HCT116 (cell line): ENCODE data around the gene CENPC. TPM values are rescaled to one million over a fixed set of nuclear protein-coding genes. Genes with fewer than 3 reads are reported as not detected.

Experiments used
- ATAC-seq: fragments of 200-7000 bp; cut with Tn5 transposase; 2 replicates; pipeline ENCODE4 v1.9.1; 2020; ENCODE audit warnings: mild to moderate bottlenecking, moderate library complexity
- BruUV-seq: library from RNA; stranded (reverse); fragments of 400-500 nt; replicated peaks from 2 replicates; lab custom pipeline; 2021; lab: Mats Ljungman, UMichigan
- CTCF ChIA-PET: fragments of 300-600 bp; sonication (Branson Sonifier 250); formaldehyde crosslinking; loops from one replicate; lab custom pipeline; 2021; ENCODE audit warnings: antibody characterized with exemption; lab: Charles Lee
- POLR2A ChIA-PET: fragments of 300-600, 350-600 bp; sonication (Branson Sonifier 250); formaldehyde crosslinking; loops from one replicate; lab custom pipeline; 2021; ENCODE audit warnings: antibody characterized with exemption; lab: Charles Lee
- RAD21 ChIA-PET, 2 experiments: fragments of 300-600 bp; sonication (Branson Sonifier 250); formaldehyde crosslinking; loops; one replicate each; lab custom pipeline; 2023; ENCODE audit warnings: low total read pairs in 2 of 2; ENCODE audit not compliant: uncharacterized antibody in 2 of 2, unreplicated experiment in 2 of 2, low non-redundant PET in 1 of 2; lab: Charles Lee
- DNase-seq: peaks from one replicate; pipeline ENCODE4 v3.0.0-alpha.2; 2010; ENCODE audit warnings: low read depth, low spot score
- H2AFZ ChIP-seq: fragments of 200-600 bp; shearing (Covaris generic), sonication (generic); 2 replicates; pipeline ENCODE4 v1.6.1; 2017; ENCODE audit warnings: low read depth, mixed run types, mixed read lengths, antibody characterized with exemption, low read length; ENCODE audit not compliant: poor library complexity, severe bottlenecking
- H3K27ac ChIP-seq: 2 replicates; pipeline ENCODE4 v1.5.1; 2012; ENCODE audit warnings: low read depth, low read length
- H3K27me3 ChIP-seq: fragments of 200-600 bp; sonication (generic); 2 replicates; pipeline ENCODE4 v1.6.1; 2016; ENCODE audit warnings: mixed run types, low read length, mixed read lengths; ENCODE audit not compliant: insufficient read depth
- H3K36me3 ChIP-seq, 2 experiments: fragments of 200-500 bp in 1 of 2; fragments of 200-600 bp in 1 of 2; sonication (Bioruptor generic) in 1 of 2; sonication (generic) in 1 of 2; 2 replicates each; pipeline versions ENCODE4 v1.5.1 to v1.6.1; 2014 to 2016; ENCODE audit warnings: low read length in 2 of 2, inconsistent platforms in 1 of 2, mixed read lengths in 1 of 2, mixed run types in 1 of 2; ENCODE audit not compliant: insufficient read depth in 2 of 2, control insufficient read depth in 1 of 2
- H3K4me1 ChIP-seq, 2 experiments: fragments of 200-600 bp in 1 of 2; sonication (generic) in 1 of 2; 2 replicates each; pipeline versions ENCODE4 v1.5.1 to v1.6.1; 2012 to 2017; ENCODE audit warnings: low read length in 2 of 2, inconsistent platforms in 1 of 2, mild to moderate bottlenecking in 1 of 2, mixed read lengths in 1 of 2, mixed run types in 1 of 2, moderate library complexity in 1 of 2; ENCODE audit not compliant: insufficient read depth in 2 of 2, control insufficient read depth in 1 of 2
- H3K4me2 ChIP-seq: fragments of 200-600 bp; sonication (generic); 2 replicates; pipeline ENCODE4 v1.6.1; 2017; ENCODE audit warnings: mixed run types, low read length, mixed read lengths
- H3K4me3 ChIP-seq, 2 experiments: fragments of 200-600 bp in 1 of 2; sonication (generic) in 1 of 2; replicated peaks in 1 of 2; 2 replicates each; pipeline ENCODE4 v1.5.1; 2011 to 2016; ENCODE audit warnings: low read length in 2 of 2, control low read depth in 1 of 2, low read depth in 1 of 2, mild to moderate bottlenecking in 1 of 2, mixed read lengths in 1 of 2, mixed run types in 1 of 2
- H3K79me2 ChIP-seq: fragments of 200-600 bp; sonication (generic); 2 replicates; pipeline ENCODE4 v1.6.1; 2017; ENCODE audit warnings: mild to moderate bottlenecking, mixed run types, low read length, moderate library complexity, mixed read lengths; ENCODE audit not compliant: insufficient read depth
- H3K9ac ChIP-seq: fragments of 200-600 bp; sonication (generic); 2 replicates; pipeline ENCODE4 v1.6.1; 2016; ENCODE audit warnings: low read length, mixed read lengths
- H3K9me2 ChIP-seq: fragments of 200-600 bp; sonication (generic), shearing (Covaris generic); 2 replicates; pipeline ENCODE4 v1.6.1; 2017; ENCODE audit warnings: mixed run types, mild to moderate bottlenecking, moderate library complexity; ENCODE audit not compliant: insufficient read depth
- H3K9me3 ChIP-seq, 2 experiments: fragments of 200-500 bp in 1 of 2; fragments of 200-600 bp in 1 of 2; sonication (Bioruptor generic) in 1 of 2; sonication (generic) in 1 of 2; 2 replicates each; pipeline ENCODE4 v1.6.1; 2014 to 2017; ENCODE audit warnings: low read length in 2 of 2, mixed read lengths in 2 of 2, inconsistent platforms in 1 of 2, low read depth in 1 of 2, mild to moderate bottlenecking in 1 of 2, mixed run types in 1 of 2, moderate library complexity in 1 of 2; ENCODE audit not compliant: control insufficient read depth in 1 of 2, insufficient read depth in 1 of 2
- H4K20me1 ChIP-seq: fragments of 200-600 bp; sonication (generic), shearing (Covaris generic); 2 replicates; pipeline ENCODE4 v1.6.1; 2017; ENCODE audit warnings: mixed run types, mild to moderate bottlenecking, moderate library complexity; ENCODE audit not compliant: insufficient read depth
- CTCF ChIP-seq, 3 experiments: fragments of 200-600 bp in 1 of 3; sonication (generic) in 1 of 3; IDR thresholded peaks in 2 of 3; conservative IDR thresholded peaks in 1 of 3; 2 replicates each; pipeline ENCODE4 v1.5.1; 2012 to 2017; ENCODE audit warnings: low read depth in 2 of 3, low read length in 2 of 3, antibody characterized with exemption in 1 of 3, borderline replicate concordance in 1 of 3, control low read depth in 1 of 3, mild to moderate bottlenecking in 1 of 3, mixed read lengths in 1 of 3, mixed run types in 1 of 3, moderate library complexity in 1 of 3; ENCODE audit not compliant: insufficient read depth in 1 of 3
- EGR1 ChIP-seq: IDR thresholded peaks from 2 replicates; pipeline ENCODE4 v1.6.1; 2012; ENCODE audit warnings: low read depth
- JUND ChIP-seq: IDR thresholded peaks from 2 replicates; pipeline ENCODE4 v1.6.1; 2012
- MAX ChIP-seq: IDR thresholded peaks from 2 replicates; pipeline ENCODE4 v1.6.1; 2012
- POLR2A ChIP-seq: IDR thresholded peaks from 2 replicates; pipeline ENCODE4 v1.7.0; 2011; ENCODE audit warnings: borderline replicate concordance; ENCODE audit not compliant: insufficient read depth, insufficient read length; ENCODE audit errors: extremely low read depth
- POLR2AphosphoS5 ChIP-seq: IDR thresholded peaks from 2 replicates; pipeline ENCODE4 v1.6.1; 2011; ENCODE audit warnings: mild to moderate bottlenecking, low read depth, low read length, moderate library complexity
- REST ChIP-seq: IDR thresholded peaks from 2 replicates; pipeline ENCODE4 v1.6.1; 2012; ENCODE audit warnings: low read depth
- SRF ChIP-seq: IDR thresholded peaks from 2 replicates; pipeline ENCODE4 v1.6.1; 2012; ENCODE audit warnings: low read depth
- ZBTB33 ChIP-seq: IDR thresholded peaks from 2 replicates; pipeline ENCODE4 v1.6.1; 2011; ENCODE audit warnings: mild to moderate bottlenecking, low read length, moderate library complexity; ENCODE audit not compliant: insufficient replicate concordance; ENCODE audit errors: extremely low read depth
- ZFX ChIP-seq: fragments of 450-650 bp; IDR thresholded peaks from 2 replicates; pipeline ENCODE4 v1.6.1; 2017
- intact Hi-C: fragments of 100-400 bp; cut with micrococcal nuclease; formaldehyde crosslinking; loops from 2 replicates; pipeline ENCODE4 v1.10.0; 2022
- total RNA-seq: library from RNA; stranded (reverse); gene quantifications from one replicate; pipeline ENCODE4 v1.2.1, GENCODE V29; 2021; ENCODE audit not compliant: unreplicated experiment

Gene CENPC
- total RNA-seq, 1 experiment from 2014 or later = 15.4 TPM

- no TSS peak for BruUV-seq
- ATAC-seq = no peak
- H3K9ac ChIP-seq = no peak overlapping the region
- RAD21 ChIA-PET = no interaction called here
- TF ChIP-seq ZFX (no peak), EGR1 (no peak), ZBTB33 (no peak), POLR2AphosphoS5 (no peak), REST (no peak), POLR2A (no peak), MAX (no peak), SRF (no peak), CTCF (IDR thresholded peaks at IDR 0.05 in 2 of 3, conservative IDR thresholded peaks at IDR 0.05 in 1 of 3; ENCODE audit: borderline replicate concordance in 1 of 3, insufficient read depth in 1 of 3, low read depth in 2 of 3, low read length in 2 of 3) (no peak), JUND (no peak)
- intact Hi-C loops = no loop called here
- no peaks in the 10 kb centered on the region for H3K9me3 ChIP-seq
- H3K79me2 ChIP-seq = no peaks in the 10 kb centered on the region
- H3K4me2 ChIP-seq = no peak overlapping the region
- POLR2A ChIA-PET = no interaction called here
- no peak overlapping the region for H3K4me3 ChIP-seq
- no peak overlapping the region for H3K27ac ChIP-seq
- no peaks in the 10 kb centered on the region for H4K20me1 ChIP-seq
- no peaks in the 10 kb centered on the region for H3K27me3 ChIP-seq
- no peaks in the 10 kb centered on the region for H3K36me3 ChIP-seq
- H3K9me2 ChIP-seq = no peaks in the 10 kb centered on the region
- DNase-seq = no peak
- peaks cover 3 to 4% of the 10 kb centered on the region in 2 experiments; a peak in 2 of 4 replicates for H3K4me1 ChIP-seq
- peak overlapping the region; percentile 44 for H2AFZ ChIP-seq
- CTCF ChIA-PET = no interaction called here
Measured at GRCh38 chr4:67550451-67550850, 5.1 kb upstream of the CENPC start.
